K562 (cell line): ENCODE measurements around the gene OR56B1. TPM values are rescaled to one million over a fixed set of nuclear protein-coding genes. Genes with fewer than 3 reads are reported as not detected.
A peak's percentile ranks its signal among the peaks of the same experiment; 100 is the strongest.

ENCODE experiments used
- ATAC-seq: fragments of 200-7000 bp; cut with Tn5 transposase; 3 replicates; pipeline ENCODE4 v1.9.1; 2020; ENCODE audit warnings: moderate library complexity
- BruUV-seq: library from RNA; stranded (reverse); fragments of 400-500 nt; replicated peaks from 2 replicates; lab custom pipeline; 2021; lab: Mats Ljungman, UMichigan
- CTCF ChIA-PET: fragments of 300-600 bp; formaldehyde crosslinking; extraction: SDS; loops from one replicate; lab custom pipeline; 2021; ENCODE audit warnings: low intra/inter-chr PET ratio; lab: Yijun Ruan, JAX
- POLR2A ChIA-PET: fragments of 300-600, 350-650 bp; sonication (Branson Sonifier 250); formaldehyde crosslinking; extraction: SDS; loops from one replicate; lab custom pipeline; 2021; ENCODE audit warnings: antibody characterized with exemption, inconsistent platforms; lab: Yijun Ruan, JAX
- DNase-seq, 4 experiments: peaks; one replicate each; pipeline versions ENCODE4 v3.0.0 to v3.0.0-alpha.2; 2011 to 2018; ENCODE audit warnings: low spot score in 3 of 4, mixed read lengths in 3 of 4; ENCODE audit errors: extremely low read depth in 1 of 4
- FAIRE-seq: peaks from 2 replicates; lab custom pipeline; 2011; peaks lifted over from hg19 to GRCh38; lab: Jason Lieb, UNC
- H2AFZ ChIP-seq: 2 replicates; pipeline ENCODE4 v1.6.0; 2011; ENCODE audit warnings: low read depth, low read length, control low read depth, inconsistent platforms
- H3K27ac ChIP-seq: fragments of 200-600 bp; 3 replicates; pipeline ENCODE4 v1.8.0; 2011; ENCODE audit warnings: low read depth, mild to moderate bottlenecking, control low read depth, inconsistent platforms, low read length, moderate library complexity, mixed read lengths; ENCODE audit errors: extremely low read depth
- H3K27me3 ChIP-seq, 2 experiments: fragments of 300-600 bp in 1 of 2; 2 replicates in 1 of 2; 3 replicates in 1 of 2; pipeline versions ENCODE4 v1.6.0 to v1.8.0; 2011; ENCODE audit warnings: inconsistent platforms in 2 of 2, low read length in 2 of 2, mild to moderate bottlenecking in 1 of 2, mixed read lengths in 1 of 2, moderate library complexity in 1 of 2; ENCODE audit not compliant: control insufficient read depth in 2 of 2, insufficient read depth in 2 of 2
- H3K36me3 ChIP-seq: fragments of 300-600 bp; 3 replicates; pipeline ENCODE4 v1.8.0; 2011; ENCODE audit warnings: mild to moderate bottlenecking, low read length, inconsistent platforms; ENCODE audit not compliant: control insufficient read depth, insufficient read depth
- H3K4me1 ChIP-seq, 2 experiments: fragments of 200-600 bp in 1 of 2; replicated peaks in 1 of 2; 2 replicates in 1 of 2; 3 replicates in 1 of 2; pipeline versions ENCODE4 v1.5.1 to v1.8.0; 2011; ENCODE audit warnings: inconsistent platforms in 2 of 2, low read length in 2 of 2, mild to moderate bottlenecking in 1 of 2, mixed read lengths in 1 of 2, moderate library complexity in 1 of 2; ENCODE audit not compliant: control insufficient read depth in 2 of 2, insufficient read depth in 2 of 2
- H3K4me2 ChIP-seq: 2 replicates; pipeline ENCODE4 v1.6.1; 2011; ENCODE audit warnings: low read length, control low read depth, inconsistent platforms, mixed read lengths; ENCODE audit not compliant: insufficient read depth
- H3K4me3 ChIP-seq: fragments of 200-600 bp; sonication (generic), shearing (Covaris generic); 2 replicates; pipeline ENCODE4 v1.5.1; 2016; ENCODE audit warnings: control low read depth, inconsistent platforms
- H3K79me2 ChIP-seq: fragments of 200-600 bp; 3 replicates; pipeline ENCODE4 v1.8.0; 2011; ENCODE audit warnings: low read length, inconsistent platforms; ENCODE audit not compliant: control insufficient read depth, insufficient read depth
- H3K9ac ChIP-seq, 2 experiments: 2 replicates each; pipeline versions ENCODE4 v1.6.0 to v1.6.1; 2011; ENCODE audit warnings: low read depth in 2 of 2, low read length in 2 of 2, control low read depth in 1 of 2, inconsistent platforms in 1 of 2, mild to moderate bottlenecking in 1 of 2, mixed read lengths in 1 of 2; ENCODE audit not compliant: insufficient read depth in 1 of 2
- H3K9me1 ChIP-seq: one replicate; pipeline ENCODE4 v1.6.0; 2011; ENCODE audit warnings: inconsistent platforms, mild to moderate bottlenecking, low read length, moderate library complexity; ENCODE audit not compliant: control insufficient read depth, insufficient read depth
- H3K9me3 ChIP-seq: replicated peaks from 2 replicates; pipeline ENCODE4 v1.5.1; 2011; ENCODE audit warnings: low read depth, low read length, inconsistent platforms; ENCODE audit not compliant: control insufficient read depth, insufficient read depth
- H4K20me1 ChIP-seq: replicated peaks from 2 replicates; pipeline ENCODE4 v1.6.1; 2011; ENCODE audit warnings: low read length, inconsistent platforms, mixed read lengths; ENCODE audit not compliant: control insufficient read depth, insufficient read depth
- CEBPB ChIP-seq: fragments of 450-650 bp; IDR thresholded peaks from 2 replicates; pipeline ENCODE4 v1.6.1; 2016; ENCODE audit warnings: missing genetic modification characterization, missing compliant biosample characterization
- CEBPG ChIP-seq, 3 experiments: fragments of 200-800 bp in 1 of 3; sonication (Bioruptor generic) in 1 of 3; sonication (generic) in 1 of 3; formaldehyde crosslinking in 1 of 3; IDR thresholded peaks in 2 of 3; conservative IDR thresholded peaks in 1 of 3; 2 replicates each; pipeline versions ENCODE4 v1.6.1 to v1.8.0; 2016 to 2022; ENCODE audit warnings: missing compliant biosample characterization in 2 of 3, missing genetic modification characterization in 2 of 3, mild to moderate bottlenecking in 1 of 3, missing genetic modification reagents in 1 of 3
- KAT8 ChIP-seq: fragments of 450-650 bp; IDR thresholded peaks from 2 replicates; pipeline ENCODE4 v1.6.1; 2016; ENCODE audit warnings: low read depth, mild to moderate bottlenecking
- RNF2 ChIP-seq: sonication (generic); IDR thresholded peaks from 2 replicates; pipeline ENCODE4 v1.6.1; 2016
- WGBS: fragments of 100-300 bp; shearing (Covaris generic); methylation state at CpG from one replicate; pipeline ENCODE4 v1.1.6; 2016; ENCODE audit warnings: low coverage, mixed read lengths; ENCODE audit not compliant: insufficient coverage; ENCODE audit errors: missing lambda C conversion rate; 5-methylcytosine and 5-hydroxymethylcytosine counted together
- in situ Hi-C: fragments of 300-500 bp; cut with MboI; formaldehyde crosslinking; loops from 4 replicates; pipeline ENCODE4 v1.15.0; 2018; ENCODE audit warnings: inconsistent platforms, mixed read lengths
- intact Hi-C: fragments of 100-400 bp; cut with micrococcal nuclease; formaldehyde crosslinking; loops from 2 replicates; pipeline ENCODE4 v1.14.2; 2022
- polyA plus RNA-seq, 8 experiments: library from polyadenylated mRNA; depleted of rRNA in 4 of 8; stranded (reverse) in 5 of 8; unstranded in 3 of 8; fragments of >200 nt; fragmentation: Nextera tagmentation in 2 of 8; fragmentation: Illumina TruSeq in 1 of 8; extraction: Ambion mirVana in 2 of 8; extraction: Trizol in 1 of 8; gene quantifications; 2 replicates each; pipeline versions ENCODE4 v1.2.1 to v1.2.3, GENCODE V29; 2011 to 2014; ENCODE audit warnings: inconsistent platforms in 1 of 8, missing spikeins in 1 of 8
- total RNA-seq, 7 experiments: library from RNA; depleted of rRNA in 6 of 7; stranded (reverse); fragments of >200 nt in 6 of 7; fragmentation: Illumina TruSeq in 2 of 7; extraction: Trizol in 2 of 7; gene quantifications; 2 replicates each; pipeline versions ENCODE4 v1.2.1 to v1.2.3, GENCODE V29; 2011 to 2021; ENCODE audit warnings: low replicate concordance in 1 of 7

The OR56B1 gene
- total and polyA plus RNA-seq, 9 of the 15 experiments (the other 6 are each of a cell fraction or from before 2014, with no cell fraction given), result not detected

GRCh38 chr11:5701055-5701577 is 35.1 kb upstream of the OR56B1 start:
- 14% methylated on average over 3 of the region's 3 CpGs for WGBS
- Histone ChIP-seq H3K9me1 (no peaks in the 10 kb centered on the region), H3K36me3 (no peaks in the 10 kb centered on the region), H2AFZ (no peak overlapping the region), H3K79me2 (no peaks in the 10 kb centered on the region), H3K27me3 (peaks cover 0 to 3% of the 10 kb centered on the region in 2 experiments; a peak in 3 of 5 replicates), H4K20me1 (no peaks in the 10 kb centered on the region), H3K9ac (no peak overlapping the region), H3K9me3 (no peaks in the 10 kb centered on the region), H3K4me2 (no peak overlapping the region), H3K27ac (no peak overlapping the region), H3K4me3 (no peak overlapping the region), H3K4me1 (no peaks in the 10 kb centered on the region)
- intact Hi-C loops (no loop called here), in situ Hi-C loops (no loop called here)
- ChIA-PET POLR2A (interaction anchor here (0.9 to 1.2 kb wide), 2 partner anchors 16 to 195 kb away, joined by 3 to 4 read pairs; partner anchors contain the start of gene TRIM5), CTCF (no interaction called here)
- DNase-seq (no peak), FAIRE-seq (no peak), ATAC-seq (no peak)
- TF ChIP-seq CEBPG (CRISPR knock-in tag; IDR thresholded peaks at IDR 0.05) (no peak), CEBPG (tag; conservative IDR thresholded peaks at IDR 0.05 in 1 of 2, IDR thresholded peaks at IDR 0.05 in 1 of 2) (peak; percentile 52 to 79), CEBPB (tag) (peak; percentile 44; the same call in 1 of the 2 replicates), KAT8 (no peak), RNF2 (no peak)
- BruUV-seq, result no TSS peak
